ENCODE data around the gene MARS1. TPM values are rescaled to one million over a fixed set of nuclear protein-coding genes. Genes with fewer than 3 reads are reported as not detected.

MARS1 gene
- total and polyA plus RNA-seq, 2 donors from 2014 or later = 62.8 to 158 TPM

DNA sequence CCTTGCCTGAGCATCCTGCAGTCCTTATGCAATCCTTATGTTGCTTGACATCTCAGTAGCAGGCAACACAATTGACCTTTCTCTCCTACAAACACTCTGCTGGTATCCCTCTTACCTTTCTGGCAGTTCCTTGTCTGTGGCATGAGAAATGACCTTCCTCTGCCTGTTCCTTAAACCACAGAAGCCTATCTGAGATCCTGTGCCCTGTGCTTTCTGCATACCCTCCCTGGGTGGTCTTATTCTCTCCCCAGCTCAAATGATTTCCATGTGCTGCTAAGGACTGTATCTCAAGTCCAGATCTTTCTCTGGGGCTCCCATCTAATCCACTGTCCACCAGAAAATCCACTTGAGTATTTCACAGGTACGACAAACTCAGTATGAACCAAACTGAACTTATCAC, 6.2 kb upstream of the MARS1 start:
- H3K36me3 ChIP-seq (ENCODE audit: control insufficient read depth in 2 of 3, insufficient read depth in 3 of 3, low read length in 3 of 3) = no peaks in the 10 kb centered on the region
- intact Hi-C loops (cut with DNase I) = no loop called here
- H3K9ac ChIP-seq (ENCODE audit: low read length in 3 of 3) = no peak overlapping the region
- DNase-seq = no peak
- peaks cover 5% of the 10 kb centered on the region for H3K27me3 ChIP-seq (ENCODE audit: control insufficient read depth, insufficient read depth, low read length)
- H3K4me1 ChIP-seq (ENCODE audit: control insufficient read depth in 2 of 3, insufficient read depth in 2 of 3, low read depth in 1 of 3, low read length in 3 of 3) = peaks cover 0 to 3% (median 0%) of the 10 kb centered on the region in 3 donors
- no peak overlapping the region for H3K4me3 ChIP-seq (ENCODE audit: low read length in 3 of 3)
- TF ChIP-seq CTCF (IDR thresholded peaks at IDR 0.05; ENCODE audit: borderline replicate concordance, extremely low read depth, insufficient read depth) = no peak
- H3K9me3 ChIP-seq (ENCODE audit: control insufficient read depth in 2 of 3, insufficient read depth in 1 of 3, low read length in 3 of 3) = no peaks in the 10 kb centered on the region
- FAIRE-seq = no peak
- no peak overlapping the region for H3K27ac ChIP-seq (ENCODE audit: low read depth in 2 of 2, low read length in 2 of 2)

GRCh38 chr12:57483466-57483865, 4.4 kb upstream of the MARS1 start:
- Histone ChIP-seq H3K27me3 (ENCODE audit: control insufficient read depth, insufficient read depth, low read length) (no peaks in the 10 kb centered on the region), H3K4me3 (ENCODE audit: low read length in 3 of 3) (no peak overlapping the region), H3K27ac (ENCODE audit: low read depth in 2 of 2, low read length in 2 of 2) (no peak overlapping the region), H3K4me1 (ENCODE audit: control insufficient read depth in 2 of 3, insufficient read depth in 2 of 3, low read depth in 1 of 3, low read length in 3 of 3) (peaks cover 0 to 4% (median 0%) of the 10 kb centered on the region in 3 donors), H3K9me3 (ENCODE audit: control insufficient read depth in 2 of 3, insufficient read depth in 1 of 3, low read length in 3 of 3) (no peaks in the 10 kb centered on the region), H3K9ac (ENCODE audit: low read length in 3 of 3) (no peak overlapping the region), H3K36me3 (ENCODE audit: control insufficient read depth in 2 of 3, insufficient read depth in 3 of 3, low read length in 3 of 3) (no peaks in the 10 kb centered on the region)
- DNase-seq = peak in 1 of 5 donors; percentile 34
- intact Hi-C loops (cut with DNase I) = no loop called here
- FAIRE-seq = no peak
- no peak for TF ChIP-seq CTCF (IDR thresholded peaks at IDR 0.05; ENCODE audit: borderline replicate concordance, extremely low read depth, insufficient read depth)

DNA sequence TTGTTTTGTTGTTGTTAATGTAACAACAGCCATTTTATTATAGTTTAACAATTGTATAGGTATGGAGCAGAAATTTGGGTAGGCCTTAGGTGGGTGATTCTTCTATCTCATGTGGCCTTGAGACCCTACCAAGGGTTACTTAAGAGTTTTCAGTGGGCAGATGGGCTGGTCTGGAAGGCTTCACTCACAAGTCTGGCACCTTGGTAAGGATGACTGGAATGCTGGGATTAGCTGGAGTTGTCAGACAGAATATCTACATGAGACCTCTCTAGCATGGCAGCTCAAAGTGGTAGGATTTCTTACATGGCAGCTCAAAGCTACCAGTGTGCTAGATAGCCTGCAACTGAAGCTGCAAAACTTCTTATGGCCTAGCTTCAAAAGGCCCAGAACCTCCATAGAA, 2.2 kb upstream of the MARS1 start:
- H3K4me1 ChIP-seq (ENCODE audit: control insufficient read depth in 2 of 3, insufficient read depth in 2 of 3, low read depth in 1 of 3, low read length in 3 of 3) = peaks cover 0 to 10% (median 0%) of the 10 kb centered on the region in 3 donors
- H3K4me3 ChIP-seq (ENCODE audit: low read length in 3 of 3) = no peak overlapping the region
- intact Hi-C loops (cut with DNase I) = no loop called here
- H3K9me3 ChIP-seq (ENCODE audit: control insufficient read depth in 2 of 3, insufficient read depth in 1 of 3, low read length in 3 of 3) = no peaks in the 10 kb centered on the region
- H3K27me3 ChIP-seq (ENCODE audit: control insufficient read depth, insufficient read depth, low read length) = no peaks in the 10 kb centered on the region
- no peak overlapping the region for H3K9ac ChIP-seq (ENCODE audit: low read length in 3 of 3)
- TF ChIP-seq CTCF (IDR thresholded peaks at IDR 0.05; ENCODE audit: borderline replicate concordance, extremely low read depth, insufficient read depth) = no peak
- peaks cover 5 to 12% (median 6%) of the 10 kb centered on the region in 3 donors for H3K36me3 ChIP-seq (ENCODE audit: control insufficient read depth in 2 of 3, insufficient read depth in 3 of 3, low read length in 3 of 3)
- no peak for FAIRE-seq
- no peak for DNase-seq
- H3K27ac ChIP-seq (ENCODE audit: low read depth in 2 of 2, low read length in 2 of 2) = no peak overlapping the region

- TF ChIP-seq CTCF (IDR thresholded peaks at IDR 0.05; ENCODE audit: borderline replicate concordance, extremely low read depth, insufficient read depth) = no peak
- Histone ChIP-seq H3K36me3 (ENCODE audit: control insufficient read depth in 2 of 3, insufficient read depth in 3 of 3, low read length in 3 of 3) (peaks cover 8 to 24% (median 8%) of the 10 kb centered on the region in 3 donors), H3K9me3 (ENCODE audit: control insufficient read depth in 2 of 3, insufficient read depth in 1 of 3, low read length in 3 of 3) (no peaks in the 10 kb centered on the region), H3K4me1 (ENCODE audit: control insufficient read depth in 2 of 3, insufficient read depth in 2 of 3, low read depth in 1 of 3, low read length in 3 of 3) (peaks cover 0 to 10% (median 0%) of the 10 kb centered on the region in 3 donors), H3K27me3 (ENCODE audit: control insufficient read depth, insufficient read depth, low read length) (no peaks in the 10 kb centered on the region), H3K27ac (ENCODE audit: low read depth in 2 of 2, low read length in 2 of 2) (no peak overlapping the region), H3K4me3 (ENCODE audit: low read length in 3 of 3) (peak overlapping the region; percentile 16 to 99 (median 90)), H3K9ac (ENCODE audit: low read length in 3 of 3) (no peak overlapping the region)
- no peak for DNase-seq
- intact Hi-C loops (cut with DNase I) = no loop called here
- FAIRE-seq = no peak
These were observed 742 bp upstream of the MARS1 start for GRCh38 chr12:57487055-57487596.

All from kidney (tissue), 14 donors.